ENCODE measurements around the gene USP28. TPM values are rescaled to one million over a fixed set of nuclear protein-coding genes. Genes with fewer than 3 reads are reported as not detected.

USP28 gene
- 12.1 to 19.6 TPM (median 16.7 TPM) in 5 replicates for total RNA-seq (2022; extraction: Qiagen RNA extraction)

GRCh38 chr11:113875234-113876073 is at the start of gene USP28:
Gene USP28 (minus strand): TSS chr11:113875572. CDS start chr11:113875501, 71 bp downstream.

GRCh38 chr11:113904379-113905101 is 29.2 kb upstream of the USP28 start, which contains the start of gene HTR3B:
Gene HTR3B (plus strand): TSS chr11:113904796. CDS start chr11:113904934, 138 bp downstream.

GRCh38 chr11:113779496-113779895 is 95.9 kb downstream of the USP28 start, which contains the start of gene CLDN25:
Gene CLDN25 (plus strand): TSS chr11:113779796. CDS start chr11:113779796, 0 bp downstream.

GRCh38 chr11:113773416-113774173 is 101.8 kb downstream of the USP28 start, which contains the start of gene ZW10:
Gene ZW10 (minus strand): TSS chr11:113773692. CDS start chr11:113773666, 26 bp downstream.

Other genes with a start within 250 kb of the USP28 start
- gene TMPRSS5, start 169.3 kb downstream of the USP28 start, total RNA-seq (2022; extraction: Qiagen RNA extraction) = 0.13 to 0.34 TPM (median 0.17 TPM) in 4 of 5 replicates, not detected in the other
- gene ZW10, start 101.9 kb downstream of the USP28 start, total RNA-seq (2022; extraction: Qiagen RNA extraction) = 11.6 to 14.2 TPM (median 13.4 TPM) in 5 replicates
- gene CLDN25, start 95.8 kb downstream of the USP28 start, total RNA-seq (2022; extraction: Qiagen RNA extraction) = not detected in 5 replicates
- not detected in 5 replicates for gene HTR3B, start 29.2 kb upstream of the USP28 start, total RNA-seq (2022; extraction: Qiagen RNA extraction)
- gene HTR3A, start 99.5 kb upstream of the USP28 start, total RNA-seq (2022; extraction: Qiagen RNA extraction) = not detected in 5 replicates
- gene ZBTB16, start 184.1 kb upstream of the USP28 start, total RNA-seq (2022; extraction: Qiagen RNA extraction) = 0.43 to 1.1 TPM (median 0.78 TPM) in 5 replicates